ENCODE data around the gene SERBP1. TPM values are rescaled to one million over a fixed set of nuclear protein-coding genes. Genes with fewer than 3 reads are reported as not detected.
"Not testable (repeated sequence)": the region's sequence is repeated elsewhere in the genome, so short reads cannot be mapped to it uniquely, and the experiment has no call there.

SERBP1 gene
- polyA plus RNA-seq, 1 donor from 2014 or later = 150 TPM

- Histone ChIP-seq H4K20me1 (ENCODE audit: insufficient read depth) (no peaks in the 10 kb centered on the region), H3K79me2 (replicated peaks; ENCODE audit: insufficient read depth, low read length) (no peaks in the 10 kb centered on the region), H3K9me2 (ENCODE audit: insufficient read depth, low read length) (no peaks in the 10 kb centered on the region), H3F3A (ENCODE audit: insufficient read depth, low read length, poor library complexity, severe bottlenecking) (no peaks in the 10 kb centered on the region), H3K27me3 (ENCODE audit: insufficient read depth, low read depth, low read length) (no peaks in the 10 kb centered on the region), H3K9ac (ENCODE audit: low read length) (no peak overlapping the region), H3K4me2 (ENCODE audit: low read length) (no peak overlapping the region), H3K9me3 (ENCODE audit: low read length) (no peaks in the 10 kb centered on the region), H2AFZ (ENCODE audit: low read depth, low read length) (no peak overlapping the region), H3K27ac (ENCODE audit: low read length) (no peak overlapping the region), H3K4me3 (ENCODE audit: low read length) (no peak overlapping the region), H3K36me3 (ENCODE audit: insufficient read depth, low read length) (no peaks in the 10 kb centered on the region)
- TF ChIP-seq POLR2AphosphoS5 (IDR thresholded peaks at IDR 0.05) = no peak
These were observed 26.0 kb downstream of the SERBP1 start for GRCh38 chr1:67404212-67404620.

DNA sequence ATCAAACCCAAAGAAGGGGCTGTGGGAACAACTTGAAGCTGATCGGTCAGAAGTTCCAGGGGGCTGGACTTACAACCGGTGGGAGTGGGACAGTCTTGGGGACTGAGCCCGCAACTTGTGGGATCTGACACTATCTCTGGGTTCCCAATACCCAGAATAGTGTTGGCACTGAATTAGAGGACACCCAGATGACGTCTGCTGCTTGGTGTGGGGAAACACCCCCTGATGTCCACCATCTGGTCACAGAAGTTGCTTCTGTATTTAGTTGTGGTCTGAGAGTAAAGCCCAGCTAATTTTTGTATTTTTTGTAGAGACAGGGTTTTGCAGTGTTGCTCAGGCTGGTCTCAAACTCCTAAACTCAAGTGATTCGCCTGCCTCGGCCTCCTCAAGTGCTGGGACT is 28.8 kb downstream of the SERBP1 start:
- no peak overlapping the region for H3K27ac ChIP-seq (ENCODE audit: low read length)
- no peaks in the 10 kb centered on the region for H3F3A ChIP-seq (ENCODE audit: insufficient read depth, low read length, poor library complexity, severe bottlenecking)
- H3K4me3 ChIP-seq (ENCODE audit: low read length) = no peak overlapping the region
- H4K20me1 ChIP-seq (ENCODE audit: insufficient read depth) = no peaks in the 10 kb centered on the region
- H2AFZ ChIP-seq (ENCODE audit: low read depth, low read length) = no peak overlapping the region
- no peak overlapping the region for H3K4me2 ChIP-seq (ENCODE audit: low read length)
- H3K9me2 ChIP-seq (ENCODE audit: insufficient read depth, low read length) = no peaks in the 10 kb centered on the region
- H3K27me3 ChIP-seq (ENCODE audit: insufficient read depth, low read depth, low read length) = no peaks in the 10 kb centered on the region
- H3K36me3 ChIP-seq (ENCODE audit: insufficient read depth, low read length) = no peaks in the 10 kb centered on the region
- H3K9ac ChIP-seq (ENCODE audit: low read length) = no peak overlapping the region
- H3K9me3 ChIP-seq (ENCODE audit: low read length) = no peaks in the 10 kb centered on the region
- TF ChIP-seq MXI1 (conservative IDR thresholded peaks at IDR 0.05; ENCODE audit: poor library complexity, severe bottlenecking) = no peak
- no peaks in the 10 kb centered on the region for H3K79me2 ChIP-seq (replicated peaks; ENCODE audit: insufficient read depth, low read length)

GRCh38 chr1:67400029-67400786 is 30.0 kb downstream of the SERBP1 start:
- H3K36me3 ChIP-seq (ENCODE audit: insufficient read depth, low read length); H3K4me2 ChIP-seq (ENCODE audit: low read length); H3F3A ChIP-seq (ENCODE audit: insufficient read depth, low read length, poor library complexity, severe bottlenecking); H3K9me3 ChIP-seq (ENCODE audit: low read length); H3K27ac ChIP-seq (ENCODE audit: low read length); H3K4me3 ChIP-seq (ENCODE audit: low read length); H3K79me2 ChIP-seq (replicated peaks; ENCODE audit: insufficient read depth, low read length); H3K9ac ChIP-seq (ENCODE audit: low read length); H4K20me1 ChIP-seq (ENCODE audit: insufficient read depth); H2AFZ ChIP-seq (ENCODE audit: low read depth, low read length); H3K9me2 ChIP-seq (ENCODE audit: insufficient read depth, low read length); H3K27me3 ChIP-seq (ENCODE audit: insufficient read depth, low read depth, low read length): not testable (repeated sequence)

GRCh38 chr1:67399199-67399993 is 30.8 kb downstream of the SERBP1 start:
- H3K27ac ChIP-seq (ENCODE audit: low read length) = no peak overlapping the region

More at GRCh38 chr1:67399199-67399993, 30.8 kb downstream of the SERBP1 start:
- TF ChIP-seq EZH2 (IDR thresholded peaks at IDR 0.05; ENCODE audit: borderline replicate concordance, insufficient read depth, low read length, poor library complexity, severe bottlenecking) = no peak
- TF ChIP-seq SMC3 (conservative IDR thresholded peaks at IDR 0.05; ENCODE audit: poor library complexity) = no peak
- TF ChIP-seq TAF1 (IDR thresholded peaks at IDR 0.05; ENCODE audit: low read depth) = no peak
- no peak for TF ChIP-seq CTCF (IDR thresholded peaks at IDR 0.05; ENCODE audit: poor library complexity, severe bottlenecking)
- no peak for TF ChIP-seq MXI1 (conservative IDR thresholded peaks at IDR 0.05; ENCODE audit: poor library complexity, severe bottlenecking)
- no peak for TF ChIP-seq REST (IDR thresholded peaks at IDR 0.05; ENCODE audit: borderline replicate concordance)
- TF ChIP-seq RAD21 (conservative IDR thresholded peaks at IDR 0.05) = no peak
- no peak for TF ChIP-seq EP300 (conservative IDR thresholded peaks at IDR 0.05; ENCODE audit: poor library complexity, severe bottlenecking)
- no peak for TF ChIP-seq POLR2AphosphoS5 (IDR thresholded peaks at IDR 0.05)
- no peak overlapping the region for H3K9ac ChIP-seq (ENCODE audit: low read length)
- H3K4me3 ChIP-seq (ENCODE audit: low read length) = no peak overlapping the region
- no peak overlapping the region for H3K4me2 ChIP-seq (ENCODE audit: low read length)
- no peaks in the 10 kb centered on the region for H3K27me3 ChIP-seq (ENCODE audit: insufficient read depth, low read depth, low read length)
- no peaks in the 10 kb centered on the region for H3K36me3 ChIP-seq (ENCODE audit: insufficient read depth, low read length)
- H2AFZ ChIP-seq (ENCODE audit: low read depth, low read length) = no peak overlapping the region
- H3K79me2 ChIP-seq (replicated peaks; ENCODE audit: insufficient read depth, low read length) = no peaks in the 10 kb centered on the region
- H3K9me2 ChIP-seq (ENCODE audit: insufficient read depth, low read length) = no peaks in the 10 kb centered on the region
- H3F3A ChIP-seq (ENCODE audit: insufficient read depth, low read length, poor library complexity, severe bottlenecking) = no peaks in the 10 kb centered on the region
- H3K9me3 ChIP-seq (ENCODE audit: low read length) = no peaks in the 10 kb centered on the region
- H4K20me1 ChIP-seq (ENCODE audit: insufficient read depth) = no peaks in the 10 kb centered on the region

Data from neural cell (in vitro differentiated cells).